ENCODE measurements around the gene TWF2. TPM values are rescaled to one million over a fixed set of nuclear protein-coding genes. Genes with fewer than 3 reads are reported as not detected.

Gene TWF2
- total and polyA plus RNA-seq, 2 of the 13 experiments (the other 11 are each of a cell fraction or from before 2014, with no cell fraction given), result 45.5 to 108 TPM

DNA sequence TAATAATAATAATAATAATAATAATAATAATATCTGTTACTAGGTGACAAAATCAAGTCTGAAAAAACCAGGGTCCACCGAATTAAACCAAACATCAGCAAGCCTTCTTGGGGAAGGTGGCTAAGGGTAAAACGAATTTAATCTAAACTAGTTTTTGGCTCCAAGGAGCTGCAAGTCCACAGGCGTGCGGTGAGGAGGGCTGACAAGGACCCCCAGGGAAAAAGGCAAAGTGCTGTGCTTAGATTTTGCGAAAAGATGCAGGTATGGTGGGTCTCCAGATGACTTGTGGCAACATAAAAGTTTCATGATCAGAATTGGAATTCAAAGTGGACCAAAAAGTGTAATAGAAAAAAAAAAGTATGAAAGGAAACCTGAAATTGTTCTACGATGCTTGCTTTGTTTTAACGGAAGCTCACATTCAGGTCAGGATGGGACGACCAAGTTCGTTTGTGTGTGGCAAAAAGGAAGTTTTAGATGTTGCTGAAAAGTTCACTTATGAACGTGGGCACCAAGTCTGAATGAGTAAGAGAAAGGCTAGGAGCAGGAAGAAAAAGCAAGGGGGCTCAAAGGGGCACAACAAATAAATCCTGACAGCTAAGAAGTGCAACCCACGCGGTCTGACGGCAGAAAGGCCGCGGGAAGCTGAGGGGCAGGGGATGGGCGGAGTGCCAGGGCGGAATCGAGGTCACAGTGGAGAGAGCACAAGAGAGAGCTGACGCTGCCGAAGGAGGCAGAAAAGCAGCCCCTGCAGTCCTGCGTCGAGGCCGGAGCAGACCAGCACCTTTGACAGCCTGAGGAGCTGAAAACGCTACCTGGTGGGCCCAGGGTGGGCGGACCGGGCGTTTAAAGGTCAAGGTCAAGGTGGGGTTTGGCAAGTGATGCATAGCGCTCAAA lies 38.4 kb upstream of the TWF2 start (continued):
- TF ChIP-seq, protein P1, sequence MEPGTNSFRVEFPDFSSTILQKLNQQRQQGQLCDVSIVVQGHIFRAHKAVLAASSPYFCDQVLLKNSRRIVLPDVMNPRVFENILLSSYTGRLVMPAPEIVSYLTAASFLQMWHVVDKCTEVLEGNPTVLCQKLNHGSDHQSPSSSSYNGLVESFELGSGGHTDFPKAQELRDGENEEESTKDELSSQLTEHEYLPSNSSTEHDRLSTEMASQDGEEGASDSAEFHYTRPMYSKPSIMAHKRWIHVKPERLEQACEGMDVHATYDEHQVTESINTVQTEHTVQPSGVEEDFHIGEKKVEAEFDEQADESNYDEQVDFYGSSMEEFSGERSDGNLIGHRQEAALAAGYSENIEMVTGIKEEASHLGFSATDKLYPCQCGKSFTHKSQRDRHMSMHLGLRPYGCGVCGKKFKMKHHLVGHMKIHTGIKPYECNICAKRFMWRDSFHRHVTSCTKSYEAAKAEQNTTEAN (CRISPR knock-in tag; conservative IDR thresholded peaks at IDR 0.05), result no peak
- TF ChIP-seq PHF8 (CRISPR knock-in tag; IDR thresholded peaks at IDR 0.05) (0 out of 2 replicates have a peak, but pooled peaks have one; percentile 12), MED8 (CRISPR knock-in tag; IDR thresholded peaks at IDR 0.05; ENCODE audit: insufficient replicate concordance) (peak; percentile 9), NR2C2 (CRISPR knock-in tag; IDR thresholded peaks at IDR 0.05; ENCODE audit: borderline replicate concordance) (peak; percentile 45; the same call in 1 of the 2 replicates), HDAC1 (CRISPR knock-in tag; IDR thresholded peaks at IDR 0.05) (0 out of 2 replicates have a peak, but pooled peaks have one; percentile 55), HOMEZ (CRISPR knock-in tag; IDR thresholded peaks at IDR 0.05; ENCODE audit: low read depth) (no peak), ZNF503 (CRISPR knock-in tag; IDR thresholded peaks at IDR 0.05) (no peak), MED1 (CRISPR knock-in tag; IDR thresholded peaks at IDR 0.05) (no peak), ZNF451 (CRISPR knock-in tag; IDR thresholded peaks at IDR 0.05) (no peak), HNRNPLL (IDR thresholded peaks at IDR 0.05; ENCODE audit: low read depth, low read length, poor library complexity, severe bottlenecking) (peak; percentile 38), ZNF768 (CRISPR knock-in tag; IDR thresholded peaks at IDR 0.05) (no peak; the same call in 1 of the 2 replicates), CSRNP2 (CRISPR knock-in tag; conservative IDR thresholded peaks at IDR 0.05; ENCODE audit: low read depth) (no peak)
- TF ChIP-seq, protein P2, sequence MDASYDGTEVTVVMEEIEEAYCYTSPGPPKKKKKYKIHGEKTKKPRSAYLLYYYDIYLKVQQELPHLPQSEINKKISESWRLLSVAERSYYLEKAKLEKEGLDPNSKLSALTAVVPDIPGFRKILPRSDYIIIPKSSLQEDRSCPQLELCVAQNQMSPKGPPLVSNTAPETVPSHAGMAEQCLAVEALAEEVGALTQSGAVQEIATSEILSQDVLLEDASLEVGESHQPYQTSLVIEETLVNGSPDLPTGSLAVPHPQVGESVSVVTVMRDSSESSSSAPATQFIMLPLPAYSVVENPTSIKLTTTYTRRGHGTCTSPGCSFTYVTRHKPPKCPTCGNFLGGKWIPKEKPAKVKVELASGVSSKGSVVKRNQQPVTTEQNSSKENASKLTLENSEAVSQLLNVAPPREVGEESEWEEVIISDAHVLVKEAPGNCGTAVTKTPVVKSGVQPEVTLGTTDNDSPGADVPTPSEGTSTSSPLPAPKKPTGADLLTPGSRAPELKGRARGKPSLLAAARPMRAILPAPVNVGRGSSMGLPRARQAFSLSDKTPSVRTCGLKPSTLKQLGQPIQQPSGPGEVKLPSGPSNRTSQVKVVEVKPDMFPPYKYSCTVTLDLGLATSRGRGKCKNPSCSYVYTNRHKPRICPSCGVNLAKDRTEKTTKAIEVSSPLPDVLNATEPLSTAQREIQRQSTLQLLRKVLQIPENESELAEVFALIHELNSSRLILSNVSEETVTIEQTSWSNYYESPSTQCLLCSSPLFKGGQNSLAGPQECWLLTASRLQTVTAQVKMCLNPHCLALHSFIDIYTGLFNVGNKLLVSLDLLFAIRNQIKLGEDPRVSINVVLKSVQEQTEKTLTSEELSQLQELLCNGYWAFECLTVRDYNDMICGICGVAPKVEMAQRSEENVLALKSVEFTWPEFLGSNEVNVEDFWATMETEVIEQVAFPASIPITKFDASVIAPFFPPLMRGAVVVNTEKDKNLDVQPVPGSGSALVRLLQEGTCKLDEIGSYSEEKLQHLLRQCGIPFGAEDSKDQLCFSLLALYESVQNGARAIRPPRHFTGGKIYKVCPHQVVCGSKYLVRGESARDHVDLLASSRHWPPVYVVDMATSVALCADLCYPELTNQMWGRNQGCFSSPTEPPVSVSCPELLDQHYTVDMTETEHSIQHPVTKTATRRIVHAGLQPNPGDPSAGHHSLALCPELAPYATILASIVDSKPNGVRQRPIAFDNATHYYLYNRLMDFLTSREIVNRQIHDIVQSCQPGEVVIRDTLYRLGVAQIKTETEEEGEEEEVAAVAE (CRISPR knock-in tag; IDR thresholded peaks at IDR 0.05; ENCODE audit: borderline replicate concordance), result no peak
- TF ChIP-seq, protein P3, sequence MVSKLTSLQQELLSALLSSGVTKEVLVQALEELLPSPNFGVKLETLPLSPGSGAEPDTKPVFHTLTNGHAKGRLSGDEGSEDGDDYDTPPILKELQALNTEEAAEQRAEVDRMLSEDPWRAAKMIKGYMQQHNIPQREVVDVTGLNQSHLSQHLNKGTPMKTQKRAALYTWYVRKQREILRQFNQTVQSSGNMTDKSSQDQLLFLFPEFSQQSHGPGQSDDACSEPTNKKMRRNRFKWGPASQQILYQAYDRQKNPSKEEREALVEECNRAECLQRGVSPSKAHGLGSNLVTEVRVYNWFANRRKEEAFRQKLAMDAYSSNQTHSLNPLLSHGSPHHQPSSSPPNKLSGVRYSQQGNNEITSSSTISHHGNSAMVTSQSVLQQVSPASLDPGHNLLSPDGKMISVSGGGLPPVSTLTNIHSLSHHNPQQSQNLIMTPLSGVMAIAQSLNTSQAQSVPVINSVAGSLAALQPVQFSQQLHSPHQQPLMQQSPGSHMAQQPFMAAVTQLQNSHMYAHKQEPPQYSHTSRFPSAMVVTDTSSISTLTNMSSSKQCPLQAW (CRISPR knock-in tag; IDR thresholded peaks at IDR 0.05), result 0 out of 2 replicates have a peak, but pooled peaks have one; percentile 31
